ENCODE data around the gene NLRP12.

The NLRP12 gene

DNA sequence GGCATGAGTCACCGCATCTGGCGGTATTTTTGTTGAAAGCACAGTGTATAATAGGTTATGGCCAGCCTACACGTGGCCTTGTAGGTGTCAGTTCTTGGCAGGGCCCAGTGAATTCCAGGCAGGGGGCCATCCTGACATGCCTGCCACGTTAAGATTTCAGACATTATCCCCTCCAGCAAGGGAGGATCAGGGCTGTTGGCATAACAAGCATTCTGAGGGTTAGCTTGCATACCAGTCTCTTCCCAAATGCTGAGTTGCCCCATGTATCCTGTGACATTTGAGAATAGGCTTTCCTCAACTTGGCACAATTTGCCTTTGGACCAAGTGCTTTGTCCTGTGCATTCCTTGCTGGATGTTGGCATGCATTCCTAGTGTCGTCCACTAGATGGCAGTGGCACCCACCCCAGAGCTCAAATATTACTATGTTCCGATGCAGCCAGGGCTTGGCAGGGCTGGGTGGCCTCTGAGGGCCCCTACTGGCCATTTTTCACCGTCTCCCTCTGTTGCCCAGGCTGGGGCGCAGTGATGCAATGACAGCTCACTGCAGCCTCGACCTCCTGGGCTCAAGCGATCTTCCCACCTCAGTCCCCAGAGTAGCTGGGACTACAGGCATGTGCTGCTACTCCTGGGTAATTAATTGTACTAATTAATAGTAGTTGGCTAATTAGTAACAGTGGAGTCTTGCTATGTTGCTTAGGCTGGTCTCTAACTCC lies 31.2 kb downstream of the NLRP12 start:
- TF ChIP-seq, protein P1, sequence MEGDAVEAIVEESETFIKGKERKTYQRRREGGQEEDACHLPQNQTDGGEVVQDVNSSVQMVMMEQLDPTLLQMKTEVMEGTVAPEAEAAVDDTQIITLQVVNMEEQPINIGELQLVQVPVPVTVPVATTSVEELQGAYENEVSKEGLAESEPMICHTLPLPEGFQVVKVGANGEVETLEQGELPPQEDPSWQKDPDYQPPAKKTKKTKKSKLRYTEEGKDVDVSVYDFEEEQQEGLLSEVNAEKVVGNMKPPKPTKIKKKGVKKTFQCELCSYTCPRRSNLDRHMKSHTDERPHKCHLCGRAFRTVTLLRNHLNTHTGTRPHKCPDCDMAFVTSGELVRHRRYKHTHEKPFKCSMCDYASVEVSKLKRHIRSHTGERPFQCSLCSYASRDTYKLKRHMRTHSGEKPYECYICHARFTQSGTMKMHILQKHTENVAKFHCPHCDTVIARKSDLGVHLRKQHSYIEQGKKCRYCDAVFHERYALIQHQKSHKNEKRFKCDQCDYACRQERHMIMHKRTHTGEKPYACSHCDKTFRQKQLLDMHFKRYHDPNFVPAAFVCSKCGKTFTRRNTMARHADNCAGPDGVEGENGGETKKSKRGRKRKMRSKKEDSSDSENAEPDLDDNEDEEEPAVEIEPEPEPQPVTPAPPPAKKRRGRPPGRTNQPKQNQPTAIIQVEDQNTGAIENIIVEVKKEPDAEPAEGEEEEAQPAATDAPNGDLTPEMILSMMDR (IDR thresholded peaks at IDR 0.05) = peak; percentile 92 to 98
- H3K9me3 ChIP-seq = no peaks in the 10 kb centered on the region
- intact Hi-C loops (cut with DNase I; ENCODE audit: low total_unique reads) = no loop called here

DNA sequence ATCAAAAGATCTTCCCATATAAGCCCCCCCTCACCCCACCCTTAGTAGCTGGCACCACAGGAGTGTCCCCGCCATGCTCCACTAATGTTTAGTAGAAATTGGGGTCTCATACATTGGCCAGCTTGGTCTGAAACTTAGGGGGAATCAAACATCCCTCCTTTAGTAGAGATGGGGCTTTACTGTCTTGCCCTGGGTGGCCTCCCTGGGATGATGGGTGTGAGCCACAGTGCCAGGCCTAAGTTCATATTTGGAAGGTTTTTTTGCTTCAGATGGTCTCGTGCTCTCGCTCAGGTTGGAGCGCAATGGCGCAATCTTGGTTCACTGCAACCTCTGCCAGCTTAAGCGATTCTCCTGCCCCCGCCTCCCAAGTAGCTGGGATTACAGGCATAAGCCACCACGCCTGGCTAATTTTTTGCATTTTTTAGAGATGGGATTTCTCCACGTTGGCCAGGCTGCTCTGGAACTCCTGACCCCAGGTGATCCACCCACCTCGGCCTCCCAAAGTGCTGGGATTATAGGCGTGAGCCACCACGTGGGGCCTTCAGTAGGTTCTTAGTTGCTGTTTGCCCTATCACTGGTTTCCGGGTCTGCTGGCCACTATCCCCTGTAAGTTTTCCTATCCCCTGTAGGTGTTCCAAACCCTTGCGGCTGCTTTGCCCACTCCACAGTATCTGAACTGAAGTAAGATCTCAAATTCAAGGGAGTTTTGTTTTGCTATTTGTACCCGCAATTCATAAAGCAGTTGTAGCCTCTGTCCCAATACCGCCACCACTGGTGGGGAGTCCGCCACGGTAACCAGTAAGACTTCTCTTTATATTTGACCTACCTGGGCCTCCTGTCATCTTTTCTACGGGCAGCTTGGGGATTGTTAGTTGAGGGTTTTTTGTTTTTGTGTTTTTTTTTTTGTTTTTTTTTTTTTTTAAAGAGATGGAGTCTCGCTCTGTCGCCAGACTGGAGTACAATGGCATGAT lies 34.1 kb downstream of the NLRP12 start:
- no peaks in the 10 kb centered on the region for H3K9me3 ChIP-seq
- TF ChIP-seq, protein P1 (IDR thresholded peaks at IDR 0.05) = no peak
- H3K4me1 ChIP-seq = no peaks in the 10 kb centered on the region
- intact Hi-C loops (cut with DNase I; ENCODE audit: low total_unique reads) = no loop called here
- peaks cover 0 to 5% of the 10 kb centered on the region in 2 donors for H3K27me3 ChIP-seq
- H3K27ac ChIP-seq = no peak overlapping the region
- H3K4me3 ChIP-seq = no peak overlapping the region
- DNase-seq = no peak
- H3K36me3 ChIP-seq = no peaks in the 10 kb centered on the region

More for the DNA sequence above, 31.2 kb downstream of the NLRP12 start:
- H3K27ac ChIP-seq = no peak overlapping the region
- H3K27me3 ChIP-seq = no peaks in the 10 kb centered on the region
- H3K4me1 ChIP-seq = no peaks in the 10 kb centered on the region
- no peak overlapping the region for H3K4me3 ChIP-seq
- peak; percentile 85 to 89 for DNase-seq
- no peaks in the 10 kb centered on the region for H3K36me3 ChIP-seq

DNA sequence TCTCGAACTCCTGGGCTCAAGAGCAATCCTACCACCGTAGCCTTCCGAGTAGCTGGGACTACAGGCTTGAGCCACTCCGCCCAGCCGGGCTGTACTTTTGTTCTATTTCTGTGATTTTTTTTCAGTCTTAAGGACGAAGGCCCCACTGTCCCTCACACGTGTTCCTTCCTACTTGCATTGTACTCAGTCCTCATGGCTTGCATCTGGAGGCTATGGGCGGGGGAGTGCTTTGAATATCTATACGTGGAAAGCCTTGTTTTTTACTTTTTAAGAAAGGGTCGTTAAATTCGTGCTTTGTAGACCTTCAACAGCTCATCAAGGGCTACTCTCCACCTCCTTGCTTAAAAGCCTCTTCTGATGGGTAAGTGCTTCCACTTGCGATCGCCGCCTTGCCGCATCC lies 36.8 kb downstream of the NLRP12 start:
- Histone ChIP-seq H3K9me3 (no peaks in the 10 kb centered on the region), H3K4me1 (no peaks in the 10 kb centered on the region), H3K27ac (no peak overlapping the region), H3K27me3 (peaks cover 0 to 5% of the 10 kb centered on the region in 2 donors), H3K36me3 (no peaks in the 10 kb centered on the region), H3K4me3 (no peak overlapping the region)
- no peak for DNase-seq
- intact Hi-C loops (cut with DNase I; ENCODE audit: low total_unique reads) = no loop called here
- TF ChIP-seq, protein P1 (IDR thresholded peaks at IDR 0.05) = no peak

DNA sequence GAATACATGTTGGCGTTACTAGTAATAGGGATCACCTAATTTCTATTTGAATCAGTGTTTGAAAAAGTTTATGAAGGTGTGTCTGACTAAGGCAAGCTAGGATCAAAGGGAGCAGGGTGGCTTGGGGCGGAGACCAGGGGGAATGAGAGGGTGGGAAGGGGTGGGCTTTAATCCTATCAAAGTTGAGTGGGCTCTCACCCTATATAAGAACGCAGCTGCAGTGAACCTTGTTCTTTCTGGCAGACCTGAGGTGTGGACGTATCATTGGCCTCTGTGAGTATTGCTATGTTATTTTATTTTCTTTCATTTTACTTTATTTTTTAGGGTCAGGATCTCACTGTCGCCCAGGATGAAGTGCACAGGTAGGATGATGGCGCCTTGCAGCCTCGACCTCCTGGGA lies 37.4 kb downstream of the NLRP12 start:
- no peak overlapping the region for H3K27ac ChIP-seq
- H3K9me3 ChIP-seq = no peaks in the 10 kb centered on the region
- H3K4me3 ChIP-seq = no peak overlapping the region
- peaks cover 0 to 5% of the 10 kb centered on the region in 2 donors for H3K27me3 ChIP-seq
- H3K36me3 ChIP-seq = no peaks in the 10 kb centered on the region
- intact Hi-C loops (cut with DNase I; ENCODE audit: low total_unique reads) = no loop called here
- TF ChIP-seq, protein P1 (IDR thresholded peaks at IDR 0.05) = no peak
- H3K4me1 ChIP-seq = no peaks in the 10 kb centered on the region
- no peak for DNase-seq

DNA sequence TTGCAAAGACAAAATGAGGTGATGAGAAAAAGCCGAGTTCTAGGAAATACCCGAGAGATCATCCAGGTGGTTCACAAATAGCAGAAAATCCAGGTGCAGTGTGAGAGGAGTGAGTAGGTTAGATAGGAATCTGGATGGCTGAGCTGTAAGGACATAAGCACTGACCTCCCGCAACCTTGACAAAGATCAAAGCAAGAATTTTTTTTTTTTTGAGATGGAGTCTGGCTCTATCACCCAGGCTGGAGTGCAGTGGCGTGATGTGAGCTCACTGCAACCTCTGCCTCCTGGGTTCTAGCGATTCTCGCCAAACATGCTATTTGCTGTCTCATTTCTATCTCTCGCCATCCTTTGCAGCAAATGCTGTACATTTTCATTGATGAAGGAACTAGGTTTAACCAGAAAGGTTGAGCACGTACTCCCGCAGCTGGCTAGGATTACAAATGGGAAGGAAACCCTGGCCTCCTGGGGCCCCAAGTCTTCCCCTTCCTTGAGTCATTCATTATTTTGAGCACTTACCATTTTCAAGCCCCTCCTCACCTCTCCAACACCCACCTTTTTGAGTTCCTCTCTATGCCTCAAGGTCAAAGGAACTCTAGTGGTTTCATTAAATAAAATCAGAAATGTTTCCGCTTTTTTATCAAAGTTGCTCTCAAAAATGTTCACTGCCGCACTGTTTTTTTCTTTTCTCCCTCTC lies 38.8 kb downstream of the NLRP12 start:
- Histone ChIP-seq H3K4me1 (no peaks in the 10 kb centered on the region), H3K4me3 (no peak overlapping the region), H3K36me3 (no peaks in the 10 kb centered on the region), H3K27me3 (peaks cover 0 to 5% of the 10 kb centered on the region in 2 donors), H3K27ac (no peak overlapping the region), H3K9me3 (no peaks in the 10 kb centered on the region)
- TF ChIP-seq, protein P1 (IDR thresholded peaks at IDR 0.05) = no peak
- intact Hi-C loops (cut with DNase I; ENCODE audit: low total_unique reads) = no loop called here
- no peak for DNase-seq

All from tibial artery (tissue), 4 donors.